ENCODE measurements around the gene HOMER3.

The HOMER3 gene

GRCh38 chr19:18883526-18884304 lies 57.3 kb downstream of the HOMER3 start:
- Histone ChIP-seq H3K36me3 (ENCODE audit: insufficient read depth, low read length) (no peaks in the 10 kb centered on the region), H3K4me3 (ENCODE audit: low read depth, low read length, poor library complexity, severe bottlenecking) (no peak overlapping the region), H4K20me1 (ENCODE audit: insufficient read depth, low read length) (no peaks in the 10 kb centered on the region), H3K79me2 (ENCODE audit: insufficient read depth, low read length) (no peaks in the 10 kb centered on the region), H2AFZ (ENCODE audit: low read length) (no peak overlapping the region), H3K4me1 (ENCODE audit: insufficient read depth, low read length, severe bottlenecking) (peaks cover 6% of the 10 kb centered on the region), H3K27ac (ENCODE audit: low read depth, low read length, poor library complexity, severe bottlenecking) (no peak overlapping the region), H3K4me2 (ENCODE audit: low read length) (no peak overlapping the region), H3F3A (ENCODE audit: insufficient read depth, low read length) (no peaks in the 10 kb centered on the region), H3K9me3 (ENCODE audit: low read length) (no peaks in the 10 kb centered on the region), H3K9ac (ENCODE audit: low read length) (no peak overlapping the region), H3K9me2 (ENCODE audit: low read depth, low read length) (no peaks in the 10 kb centered on the region), H3K27me3 (ENCODE audit: insufficient read depth, low read length) (peaks cover 8% of the 10 kb centered on the region)
- TF ChIP-seq CTCF (IDR thresholded peaks at IDR 0.05; ENCODE audit: low read length) = no peak
- no peak for TF ChIP-seq EZH2 (IDR thresholded peaks at IDR 0.05; ENCODE audit: borderline replicate concordance, low read length)

DNA sequence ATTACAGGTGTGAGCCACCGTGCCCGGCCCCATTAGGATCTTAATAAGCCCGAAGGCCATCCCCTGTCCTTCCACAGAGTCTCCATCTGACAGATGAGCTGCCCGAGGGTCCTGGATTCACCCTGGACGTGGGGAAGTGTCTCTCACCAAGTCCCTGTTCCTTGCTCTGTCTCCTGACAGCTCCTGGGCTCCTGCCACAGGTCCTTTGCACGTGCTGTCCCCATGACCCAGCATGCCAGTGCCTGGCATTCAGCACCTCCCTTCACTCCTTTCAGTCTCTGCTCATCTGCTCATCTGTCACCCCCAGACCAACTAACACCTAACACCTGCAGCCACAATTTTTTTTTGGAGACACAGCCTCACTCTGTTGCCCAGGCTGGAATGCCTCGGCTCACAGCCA lies 59.5 kb downstream of the HOMER3 start:
- Histone ChIP-seq H3K9me3 (ENCODE audit: low read length) (0 out of 2 replicates have a peak, but pooled peaks cover 3% of the 10 kb centered on the region), H3K79me2 (ENCODE audit: insufficient read depth, low read length) (no peaks in the 10 kb centered on the region), H4K20me1 (ENCODE audit: insufficient read depth, low read length) (no peaks in the 10 kb centered on the region), H3K4me1 (ENCODE audit: insufficient read depth, low read length, severe bottlenecking) (peaks cover 6% of the 10 kb centered on the region), H3F3A (ENCODE audit: insufficient read depth, low read length) (no peaks in the 10 kb centered on the region), H3K27ac (ENCODE audit: low read depth, low read length, poor library complexity, severe bottlenecking) (no peak overlapping the region), H3K36me3 (ENCODE audit: insufficient read depth, low read length) (no peaks in the 10 kb centered on the region), H3K4me2 (ENCODE audit: low read length) (no peak overlapping the region), H3K4me3 (ENCODE audit: low read depth, low read length, poor library complexity, severe bottlenecking) (no peak overlapping the region), H2AFZ (ENCODE audit: low read length) (no peak overlapping the region), H3K9me2 (ENCODE audit: low read depth, low read length) (no peaks in the 10 kb centered on the region), H3K9ac (ENCODE audit: low read length) (no peak overlapping the region), H3K27me3 (ENCODE audit: insufficient read depth, low read length) (no peaks in the 10 kb centered on the region)
- TF ChIP-seq EZH2 (IDR thresholded peaks at IDR 0.05; ENCODE audit: borderline replicate concordance, low read length) (no peak), CTCF (IDR thresholded peaks at IDR 0.05; ENCODE audit: low read length) (no peak)

DNA sequence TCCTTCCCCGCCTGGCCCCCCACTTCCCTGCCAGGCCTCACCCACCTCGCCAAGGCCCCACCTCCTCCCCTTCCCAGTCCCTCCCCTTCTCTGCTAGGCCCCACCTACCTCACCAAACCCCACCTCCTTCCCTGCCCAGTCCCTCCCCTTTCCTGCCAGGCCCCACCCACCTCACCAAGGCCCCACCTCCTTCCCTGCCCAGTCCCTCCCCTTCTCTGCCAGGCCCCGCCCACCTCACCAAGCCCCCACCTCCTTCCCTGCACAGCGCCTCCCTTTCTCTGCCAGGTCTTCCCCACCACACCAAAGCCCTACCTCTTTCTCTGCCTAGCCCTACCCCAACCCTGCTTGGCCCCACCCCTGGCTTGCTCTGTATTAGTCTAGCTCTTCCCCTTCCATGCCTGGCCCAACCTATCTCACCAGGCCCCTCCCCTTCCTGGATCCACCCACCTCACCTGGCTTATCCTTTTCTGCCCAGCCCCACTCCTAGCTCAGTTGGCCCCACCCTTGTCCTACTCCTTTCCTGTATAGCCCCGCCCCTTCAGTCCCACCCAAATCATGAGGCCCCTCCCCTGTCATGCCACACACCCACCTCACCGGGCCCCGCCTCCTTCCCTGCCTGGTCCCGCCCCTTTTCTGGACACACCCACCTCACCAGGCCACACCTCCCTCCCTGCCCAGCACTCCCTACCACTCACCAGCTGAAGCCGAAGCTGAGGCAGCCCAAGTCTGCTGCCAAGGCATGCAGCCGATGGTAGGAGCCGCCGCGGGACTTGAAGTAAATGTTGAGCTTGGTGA lies 61.2 kb downstream of the HOMER3 start:
- H3K9ac ChIP-seq (ENCODE audit: low read length) = no peak overlapping the region
- peak overlapping the region; percentile 28; the same call in 1 of the 2 replicates for H3K4me2 ChIP-seq (ENCODE audit: low read length)
- TF ChIP-seq EZH2 (IDR thresholded peaks at IDR 0.05; ENCODE audit: borderline replicate concordance, low read length) (no peak), CTCF (IDR thresholded peaks at IDR 0.05; ENCODE audit: low read length) (no peak)
- H3K27me3 ChIP-seq (ENCODE audit: insufficient read depth, low read length) = no peaks in the 10 kb centered on the region
- no peaks in the 10 kb centered on the region for H3K79me2 ChIP-seq (ENCODE audit: insufficient read depth, low read length)
- no peak overlapping the region for H3K4me3 ChIP-seq (ENCODE audit: low read depth, low read length, poor library complexity, severe bottlenecking)
- H4K20me1 ChIP-seq (ENCODE audit: insufficient read depth, low read length) = no peaks in the 10 kb centered on the region
- peaks cover 6% of the 10 kb centered on the region for H3K4me1 ChIP-seq (ENCODE audit: insufficient read depth, low read length, severe bottlenecking)
- H3K27ac ChIP-seq (ENCODE audit: low read depth, low read length, poor library complexity, severe bottlenecking) = no peak overlapping the region
- H2AFZ ChIP-seq (ENCODE audit: low read length) = no peak overlapping the region
- H3K9me3 ChIP-seq (ENCODE audit: low read length) = 0 out of 2 replicates have a peak, but pooled peaks cover 3% of the 10 kb centered on the region
- H3F3A ChIP-seq (ENCODE audit: insufficient read depth, low read length) = no peaks in the 10 kb centered on the region
- H3K36me3 ChIP-seq (ENCODE audit: insufficient read depth, low read length) = no peaks in the 10 kb centered on the region; the same call in 1 of the 2 replicates
- H3K9me2 ChIP-seq (ENCODE audit: low read depth, low read length) = no peaks in the 10 kb centered on the region

Data from OCI-LY1 (cell line).